ENCODE measurements around the gene DPP6.

DNA sequence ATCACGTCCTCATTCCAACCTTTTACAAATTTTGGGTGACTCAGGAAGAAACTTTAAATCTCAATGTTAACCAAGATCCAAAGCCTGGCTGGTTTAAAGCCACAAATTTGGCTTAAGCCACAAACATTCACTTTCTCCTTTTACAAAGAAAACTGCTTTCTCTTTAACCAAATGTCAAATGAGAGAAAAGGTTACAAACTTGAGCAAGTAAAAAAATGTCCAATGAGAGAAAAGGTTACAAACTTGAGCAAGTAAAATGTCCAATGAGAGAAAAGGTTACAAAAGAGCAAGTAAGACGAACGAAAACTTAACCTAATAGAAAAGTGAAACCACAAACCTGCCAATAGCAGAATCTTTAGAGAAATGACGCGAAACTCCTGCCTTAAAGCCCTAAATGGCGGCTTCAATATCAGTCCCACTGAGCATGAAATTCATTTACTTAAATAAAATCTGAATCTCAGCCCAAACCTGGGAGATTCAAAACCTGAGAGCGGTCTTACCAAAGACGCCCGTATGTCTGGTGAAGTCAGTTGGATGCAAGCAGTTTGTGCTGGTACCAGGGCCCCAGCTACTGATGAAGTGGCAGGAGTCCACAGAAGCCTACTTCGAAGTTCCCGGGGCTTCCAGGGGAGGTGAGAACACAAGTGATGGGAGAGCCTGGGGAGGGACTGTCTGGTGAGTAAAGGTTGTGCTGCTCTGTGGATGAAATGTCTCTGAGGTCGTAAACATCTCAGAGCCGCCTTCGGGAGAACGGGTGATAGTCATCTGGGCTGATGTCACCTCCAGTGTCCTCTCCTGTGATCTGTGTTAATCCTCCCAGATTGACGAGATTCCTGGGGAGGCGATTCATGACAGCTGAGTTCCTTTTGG lies 876.2 kb downstream of the DPP6 start:
- peak in 2 of 3 donors; percentile 36 to 48 for TF ChIP-seq POLR2A (IDR thresholded peaks at IDR 0.05)
- TF ChIP-seq, protein P1, sequence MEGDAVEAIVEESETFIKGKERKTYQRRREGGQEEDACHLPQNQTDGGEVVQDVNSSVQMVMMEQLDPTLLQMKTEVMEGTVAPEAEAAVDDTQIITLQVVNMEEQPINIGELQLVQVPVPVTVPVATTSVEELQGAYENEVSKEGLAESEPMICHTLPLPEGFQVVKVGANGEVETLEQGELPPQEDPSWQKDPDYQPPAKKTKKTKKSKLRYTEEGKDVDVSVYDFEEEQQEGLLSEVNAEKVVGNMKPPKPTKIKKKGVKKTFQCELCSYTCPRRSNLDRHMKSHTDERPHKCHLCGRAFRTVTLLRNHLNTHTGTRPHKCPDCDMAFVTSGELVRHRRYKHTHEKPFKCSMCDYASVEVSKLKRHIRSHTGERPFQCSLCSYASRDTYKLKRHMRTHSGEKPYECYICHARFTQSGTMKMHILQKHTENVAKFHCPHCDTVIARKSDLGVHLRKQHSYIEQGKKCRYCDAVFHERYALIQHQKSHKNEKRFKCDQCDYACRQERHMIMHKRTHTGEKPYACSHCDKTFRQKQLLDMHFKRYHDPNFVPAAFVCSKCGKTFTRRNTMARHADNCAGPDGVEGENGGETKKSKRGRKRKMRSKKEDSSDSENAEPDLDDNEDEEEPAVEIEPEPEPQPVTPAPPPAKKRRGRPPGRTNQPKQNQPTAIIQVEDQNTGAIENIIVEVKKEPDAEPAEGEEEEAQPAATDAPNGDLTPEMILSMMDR (IDR thresholded peaks at IDR 0.05), result no peak
